GM13977 (cell line): ENCODE data around the gene LARGE1.

Experiments used
- DNase-seq: peaks from one replicate; pipeline ENCODE4 v3.0.0; 2012; ENCODE audit warnings: low spot score
- CTCF ChIP-seq: IDR thresholded peaks from 2 replicates; pipeline ENCODE4 v1.5.1; 2012; ENCODE audit warnings: mild to moderate bottlenecking, control low read depth; ENCODE audit not compliant: insufficient read depth; ENCODE audit errors: extremely low read depth, missing control alignments
- in situ Hi-C: fragments of 300-500 bp; cut with MboI; formaldehyde crosslinking; loops from one replicate; pipeline ENCODE4 v1.12.0; 2022; ENCODE audit warnings: low sequenced_read_pairs, low pct_unique_long_range_greater_than_20kb, mixed read lengths, inconsistent platforms; ENCODE audit not compliant: unreplicated experiment

The LARGE1 gene

GRCh38 chr22:33909075-33909458 is 11.2 kb downstream of the LARGE1 start:
- DNase-seq: no peak
- TF ChIP-seq CTCF: no peak
- in situ Hi-C loops: loop anchor here (25.0 kb wide), 2 partner anchors 397 to 622 kb away; no protein-coding TSS in a partner anchor

GRCh38 chr22:33908171-33909074 is 11.9 kb downstream of the LARGE1 start:
- no peak for TF ChIP-seq CTCF
- no peak for DNase-seq
- in situ Hi-C loops: loop anchor here (25.0 kb wide), 2 partner anchors 396 to 621 kb away; no protein-coding TSS in a partner anchor

GRCh38 chr22:33906954-33907353 is 13.3 kb downstream of the LARGE1 start:
- TF ChIP-seq CTCF: no peak
- no peak for DNase-seq
- in situ Hi-C loops: loop anchor here (25.0 kb wide), 2 partner anchors 395 to 620 kb away; no protein-coding TSS in a partner anchor

- DNase-seq: no peak
- in situ Hi-C loops: loop anchor here (25.0 kb wide), 2 partner anchors 394 to 619 kb away; no protein-coding TSS in a partner anchor
- TF ChIP-seq CTCF: no peak
Observed at GRCh38 chr22:33906475-33906874, 13.8 kb downstream of the LARGE1 start.

GRCh38 chr22:33903012-33903411 is 17.3 kb downstream of the LARGE1 start:
- in situ Hi-C loops: loop anchor here (25.0 kb wide), 2 partner anchors 391 to 616 kb away; no protein-coding TSS in a partner anchor
- TF ChIP-seq CTCF: no peak
- DNase-seq: no peak

GRCh38 chr22:33902073-33902472 is 18.2 kb downstream of the LARGE1 start:
- in situ Hi-C loops: loop anchor here (25.0 kb wide), 2 partner anchors 390 to 615 kb away; no protein-coding TSS in a partner anchor
- DNase-seq: no peak
- no peak for TF ChIP-seq CTCF
